MM.1S (cell line): Measurements from ENCODE around the gene HINT3.

Source experiments
- DNase-seq: peaks from one replicate; pipeline ENCODE4 v3.0.0-alpha.2; 2015
- H2AFZ ChIP-seq: fragments of 300-600 bp; sonication (generic); 2 replicates; pipeline ENCODE4 v1.6.0; 2016; ENCODE audit warnings: antibody characterized with exemption, low read length
- H3F3A ChIP-seq: fragments of 300-600 bp; sonication (generic); 2 replicates; pipeline ENCODE4 v1.6.1; 2016; ENCODE audit warnings: mild to moderate bottlenecking, antibody characterized with exemption, low read length, moderate library complexity, mixed read lengths; ENCODE audit not compliant: insufficient read depth
- H3K27ac ChIP-seq: fragments of 300-600 bp; sonication (generic); 2 replicates; pipeline ENCODE4 v1.5.1; 2016; ENCODE audit warnings: mild to moderate bottlenecking, low read length
- H3K27me3 ChIP-seq: fragments of 300-600 bp; sonication (generic); replicated peaks from 2 replicates; pipeline ENCODE4 v1.6.0; 2016; ENCODE audit warnings: low read length; ENCODE audit not compliant: insufficient read depth
- H3K36me3 ChIP-seq: fragments of 300-600 bp; sonication (generic); replicated peaks from 2 replicates; pipeline ENCODE4 v1.6.1; 2016; ENCODE audit warnings: mild to moderate bottlenecking, low read length, mixed read lengths; ENCODE audit not compliant: insufficient read depth
- H3K4me1 ChIP-seq: fragments of 300-600 bp; sonication (generic); 2 replicates; pipeline ENCODE4 v1.6.1; 2016; ENCODE audit warnings: low read length, mixed read lengths
- H3K4me2 ChIP-seq: fragments of 300-600 bp; sonication (generic); 2 replicates; pipeline ENCODE4 v1.6.0; 2016; ENCODE audit warnings: low read depth, low read length
- H3K4me3 ChIP-seq: fragments of 300-600 bp; sonication (generic); 2 replicates; pipeline ENCODE4 v1.5.1; 2016; ENCODE audit warnings: low read length, mixed read lengths
- H3K79me2 ChIP-seq: fragments of 300-600 bp; sonication (generic); 2 replicates; pipeline ENCODE4 v1.6.1; 2016; ENCODE audit warnings: mixed run types, low read length, mixed read lengths
- H3K9ac ChIP-seq: fragments of 300-600 bp; sonication (generic); 2 replicates; pipeline ENCODE4 v1.6.1; 2016; ENCODE audit warnings: low read length, mixed read lengths
- H3K9me2 ChIP-seq: fragments of 300-600 bp; sonication (generic); replicated peaks from 2 replicates; pipeline ENCODE4 v1.6.1; 2016; ENCODE audit warnings: mild to moderate bottlenecking, low read length, mixed read lengths; ENCODE audit not compliant: insufficient read depth
- H3K9me3 ChIP-seq: fragments of 300-600 bp; sonication (generic); replicated peaks from 2 replicates; pipeline ENCODE4 v1.6.1; 2016; ENCODE audit warnings: mild to moderate bottlenecking, low read length, mixed read lengths; ENCODE audit not compliant: insufficient read depth
- H4K20me1 ChIP-seq: fragments of 300-600 bp; sonication (generic); 2 replicates; pipeline ENCODE4 v1.6.1; 2016; ENCODE audit warnings: mild to moderate bottlenecking, low read length, moderate library complexity, mixed read lengths; ENCODE audit not compliant: insufficient read depth
- EZH2 ChIP-seq: fragments of 300-600 bp; sonication (generic); optimal IDR thresholded peaks from 2 replicates; pipeline ENCODE3; 2017; ENCODE audit warnings: low read depth, mild to moderate bottlenecking, antibody characterized with exemption, low read length, mixed read lengths
- EZH2phosphoT487 ChIP-seq: fragments of 300-600 bp; sonication (generic); IDR thresholded peaks from 2 replicates; pipeline ENCODE4 v1.6.1; 2018; ENCODE audit warnings: antibody characterized with exemption, low read length
- TF ChIP-seq, protein P1 (sequence below): fragments of 300-600 bp; sonication (generic); IDR thresholded peaks from 2 replicates; pipeline ENCODE4 v1.5.1; 2016; ENCODE audit warnings: antibody characterized with exemption, low read length, mixed read lengths

HINT3 gene

DNA sequence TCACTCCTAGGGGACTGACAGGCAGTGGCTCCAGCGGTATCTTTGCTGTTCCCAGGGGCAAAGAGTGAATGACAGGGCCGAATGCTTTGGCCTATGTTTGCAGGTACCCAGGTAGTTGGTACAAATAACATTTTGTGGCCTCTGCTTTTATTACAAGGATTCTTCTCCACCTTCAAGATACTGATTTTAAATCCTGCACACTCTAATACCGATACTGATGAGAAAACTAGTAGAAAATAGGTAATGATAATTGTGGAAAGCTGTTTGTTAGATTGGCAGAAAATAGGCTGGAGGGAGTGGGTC is 772 bp downstream of the HINT3 start:
- no peaks in the 10 kb centered on the region for H3K9me2 ChIP-seq
- H3F3A ChIP-seq = peaks cover 6% of the 10 kb centered on the region; the same call in 1 of the 2 replicates
- peak overlapping the region; percentile 63 for H3K4me2 ChIP-seq
- peak overlapping the region; percentile 80; the same call in 1 of the 2 replicates for H3K27ac ChIP-seq
- no peak for DNase-seq
- H3K4me1 ChIP-seq = peaks cover 16% of the 10 kb centered on the region
- H3K4me3 ChIP-seq = peak overlapping the region; percentile 86
- H3K27me3 ChIP-seq = no peaks in the 10 kb centered on the region
- H4K20me1 ChIP-seq = no peaks in the 10 kb centered on the region
- no peaks in the 10 kb centered on the region for H3K36me3 ChIP-seq
- H2AFZ ChIP-seq = peak overlapping the region; percentile 80
- peaks cover 28% of the 10 kb centered on the region for H3K79me2 ChIP-seq
- TF ChIP-seq EZH2 (no peak), EZH2phosphoT487 (no peak)
- TF ChIP-seq, protein P1, sequence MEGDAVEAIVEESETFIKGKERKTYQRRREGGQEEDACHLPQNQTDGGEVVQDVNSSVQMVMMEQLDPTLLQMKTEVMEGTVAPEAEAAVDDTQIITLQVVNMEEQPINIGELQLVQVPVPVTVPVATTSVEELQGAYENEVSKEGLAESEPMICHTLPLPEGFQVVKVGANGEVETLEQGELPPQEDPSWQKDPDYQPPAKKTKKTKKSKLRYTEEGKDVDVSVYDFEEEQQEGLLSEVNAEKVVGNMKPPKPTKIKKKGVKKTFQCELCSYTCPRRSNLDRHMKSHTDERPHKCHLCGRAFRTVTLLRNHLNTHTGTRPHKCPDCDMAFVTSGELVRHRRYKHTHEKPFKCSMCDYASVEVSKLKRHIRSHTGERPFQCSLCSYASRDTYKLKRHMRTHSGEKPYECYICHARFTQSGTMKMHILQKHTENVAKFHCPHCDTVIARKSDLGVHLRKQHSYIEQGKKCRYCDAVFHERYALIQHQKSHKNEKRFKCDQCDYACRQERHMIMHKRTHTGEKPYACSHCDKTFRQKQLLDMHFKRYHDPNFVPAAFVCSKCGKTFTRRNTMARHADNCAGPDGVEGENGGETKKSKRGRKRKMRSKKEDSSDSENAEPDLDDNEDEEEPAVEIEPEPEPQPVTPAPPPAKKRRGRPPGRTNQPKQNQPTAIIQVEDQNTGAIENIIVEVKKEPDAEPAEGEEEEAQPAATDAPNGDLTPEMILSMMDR = no peak
- H3K9ac ChIP-seq = peak overlapping the region; percentile 92
- no peaks in the 10 kb centered on the region for H3K9me3 ChIP-seq

DNA sequence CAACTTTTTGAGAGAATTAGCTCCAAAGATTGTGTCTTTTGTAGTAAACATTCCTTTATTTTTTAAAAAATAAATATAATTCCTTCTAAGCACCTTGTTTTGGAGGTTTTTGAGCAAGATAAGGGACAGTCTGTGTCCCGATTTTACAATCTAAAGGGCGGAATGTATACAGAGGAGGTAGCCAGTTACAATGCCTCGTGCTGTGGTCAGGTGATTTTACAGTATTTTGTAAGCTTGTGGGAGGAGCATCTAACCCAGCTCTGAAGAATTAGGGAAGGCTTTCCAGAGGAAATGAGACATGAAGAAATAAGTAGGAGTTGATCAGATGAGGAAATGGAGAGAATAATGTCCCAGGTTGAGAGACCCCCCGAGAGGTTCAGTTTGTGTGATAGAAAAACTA is 1.3 kb downstream of the HINT3 start:
- H3K9me2 ChIP-seq = no peaks in the 10 kb centered on the region
- H4K20me1 ChIP-seq = no peaks in the 10 kb centered on the region
- no peaks in the 10 kb centered on the region for H3K9me3 ChIP-seq
- H3K27ac ChIP-seq = no peak overlapping the region
- no peaks in the 10 kb centered on the region for H3K27me3 ChIP-seq
- peaks cover 6% of the 10 kb centered on the region; the same call in 1 of the 2 replicates for H3F3A ChIP-seq
- peak overlapping the region; percentile 86; the same call in 1 of the 2 replicates for H3K4me3 ChIP-seq
- no peak for TF ChIP-seq EZH2
- TF ChIP-seq, protein P1 = no peak
- no peak for TF ChIP-seq EZH2phosphoT487
- H3K9ac ChIP-seq = peak overlapping the region; percentile 92; the same call in 1 of the 2 replicates
- peak overlapping the region; percentile 63 for H3K4me2 ChIP-seq
- no peak overlapping the region for H2AFZ ChIP-seq
- peaks cover 12% of the 10 kb centered on the region for H3K4me1 ChIP-seq
- no peak for DNase-seq
- H3K79me2 ChIP-seq = peaks cover 29% of the 10 kb centered on the region
- no peaks in the 10 kb centered on the region for H3K36me3 ChIP-seq

DNA sequence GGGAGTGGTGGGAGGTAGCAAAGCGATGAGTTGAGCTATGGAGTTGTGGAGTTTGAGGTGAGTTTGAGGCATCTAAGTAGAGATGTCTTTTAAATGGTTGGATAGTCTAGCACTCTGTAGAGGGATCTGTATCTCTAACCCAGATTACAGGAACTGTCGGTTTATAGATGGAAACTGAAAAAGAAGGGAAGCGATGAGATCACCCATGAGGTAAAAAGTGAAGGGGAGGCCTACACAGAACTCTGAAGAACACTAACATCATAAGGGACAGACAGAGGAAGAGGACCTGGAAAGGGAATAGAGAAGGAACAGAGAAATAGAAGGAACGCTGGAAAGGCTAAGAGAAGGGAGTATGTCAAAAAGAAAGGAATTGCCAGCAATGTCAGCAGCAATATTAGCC is 2.5 kb downstream of the HINT3 start:
- no peak overlapping the region for H3K27ac ChIP-seq

More for the DNA sequence above, 2.5 kb downstream of the HINT3 start:
- DNase-seq = no peak
- Histone ChIP-seq H3K79me2 (peaks cover 32% of the 10 kb centered on the region), H3K4me3 (no peak overlapping the region), H3K9me3 (no peaks in the 10 kb centered on the region), H2AFZ (no peak overlapping the region), H3K9ac (no peak overlapping the region), H3F3A (no peaks in the 10 kb centered on the region), H3K36me3 (no peaks in the 10 kb centered on the region), H3K4me1 (peaks cover 7% of the 10 kb centered on the region), H3K4me2 (no peak overlapping the region), H3K9me2 (no peaks in the 10 kb centered on the region), H3K27me3 (no peaks in the 10 kb centered on the region), H4K20me1 (no peaks in the 10 kb centered on the region)
- TF ChIP-seq EZH2 (no peak), EZH2phosphoT487 (no peak)
- TF ChIP-seq, protein P1 = no peak
